D721Med (cell line): ENCODE results near the gene MUC6.
"Not testable (repeated sequence)": the region's sequence is repeated elsewhere in the genome, so short reads cannot be mapped to it uniquely, and the experiment has no call there.

Experiments
- DNase-seq: peaks from one replicate; pipeline ENCODE4 v3.0.0; 2011; ENCODE audit warnings: low spot score; ENCODE audit not compliant: insufficient read length
- FAIRE-seq: peaks from 2 replicates; lab custom pipeline; 2011; peaks lifted over from hg19 to GRCh38; lab: Jason Lieb, UNC
- CTCF ChIP-seq: IDR thresholded peaks from 2 replicates; pipeline ENCODE4 v1.5.1; 2012; ENCODE audit warnings: mild to moderate bottlenecking, control low read depth; ENCODE audit not compliant: insufficient read depth; ENCODE audit errors: missing control alignments

Gene MUC6

GRCh38 chr11:1020211-1020905, 16.2 kb downstream of the MUC6 start:
- no peak for TF ChIP-seq CTCF
- DNase-seq (no peak), FAIRE-seq (no peak)

DNA sequence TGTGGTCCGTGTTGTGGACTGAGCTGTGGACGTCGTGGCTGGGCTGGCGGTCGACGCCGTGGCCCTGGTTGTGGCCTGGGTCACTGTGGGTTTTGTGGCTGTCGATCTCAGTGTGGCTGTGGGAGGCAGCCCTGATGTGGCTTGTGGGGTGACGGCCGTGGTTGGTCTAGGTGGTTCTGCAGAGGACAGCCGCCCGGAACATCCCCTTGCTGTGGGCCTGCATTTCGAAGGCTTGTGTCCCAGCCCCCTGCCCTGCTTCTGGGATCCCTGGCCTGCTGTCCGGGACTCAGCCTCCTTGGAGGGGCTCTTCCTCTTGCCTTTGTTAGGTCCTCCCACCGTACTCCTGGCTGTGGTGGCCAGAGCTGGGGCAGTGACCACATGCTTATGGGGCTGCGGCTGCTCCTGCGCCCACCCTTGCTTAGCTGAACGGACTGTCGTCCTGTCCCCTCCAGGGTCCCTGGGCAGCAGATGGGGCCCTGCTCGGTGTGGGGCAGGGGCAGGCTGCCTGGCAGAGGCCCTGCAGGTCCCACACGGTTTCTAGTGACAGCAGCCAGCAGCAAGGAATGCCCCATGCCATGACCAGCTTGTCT, 17.1 kb downstream of the MUC6 start:
- FAIRE-seq: no peak
- no peak for DNase-seq
- no peak for TF ChIP-seq CTCF

GRCh38 chr11:1018091-1018490, 18.4 kb downstream of the MUC6 start:
- no peak for TF ChIP-seq CTCF
- no peak for DNase-seq
- no peak for FAIRE-seq

DNA sequence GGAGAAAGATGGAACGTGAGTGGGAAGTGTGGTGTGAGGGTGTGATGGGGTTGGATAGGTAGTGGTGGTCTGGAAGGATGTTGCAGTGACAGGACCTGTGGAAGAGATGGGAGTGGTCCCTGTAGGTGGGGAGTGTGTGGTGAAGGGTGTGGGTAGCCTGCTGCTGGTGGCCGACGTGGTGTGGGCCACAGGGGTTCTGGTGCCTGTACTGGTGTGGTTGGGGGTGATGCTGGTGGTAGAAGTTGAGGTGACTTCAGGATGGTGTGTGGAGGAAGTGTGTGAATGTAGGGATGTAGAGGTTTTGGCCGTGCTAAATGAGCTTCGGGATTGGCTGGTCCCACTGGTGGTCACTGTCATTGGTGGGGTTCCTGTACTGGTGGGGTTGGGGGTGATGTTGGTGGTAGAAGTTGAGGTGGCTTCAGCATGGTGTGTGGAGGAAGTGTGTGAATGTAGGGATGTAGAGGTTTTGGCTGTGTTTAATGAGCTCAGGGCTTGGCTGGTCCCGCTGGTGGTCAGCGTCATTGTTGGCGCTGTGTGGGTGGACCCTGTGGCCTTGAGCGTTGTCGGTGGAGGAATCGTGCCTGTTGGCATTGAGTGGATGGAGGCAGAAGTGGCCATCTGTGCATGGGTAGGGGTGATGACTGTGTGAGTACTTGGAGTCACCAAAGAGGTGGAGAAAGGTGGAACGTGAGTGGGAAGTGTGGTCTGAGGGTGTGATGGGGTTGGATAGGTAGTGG, 19.1 kb downstream of the MUC6 start:
- DNase-seq (no peak), FAIRE-seq (no peak)
- TF ChIP-seq CTCF: no peak

- DNase-seq, FAIRE-seq: not testable (repeated sequence)
Observed at GRCh38 chr11:1016610-1017126, 19.9 kb downstream of the MUC6 start.

- DNase-seq (no peak), FAIRE-seq (no peak)
- no peak for TF ChIP-seq CTCF
Observed at GRCh38 chr11:1015826-1016545, 20.5 kb downstream of the MUC6 start.

DNA sequence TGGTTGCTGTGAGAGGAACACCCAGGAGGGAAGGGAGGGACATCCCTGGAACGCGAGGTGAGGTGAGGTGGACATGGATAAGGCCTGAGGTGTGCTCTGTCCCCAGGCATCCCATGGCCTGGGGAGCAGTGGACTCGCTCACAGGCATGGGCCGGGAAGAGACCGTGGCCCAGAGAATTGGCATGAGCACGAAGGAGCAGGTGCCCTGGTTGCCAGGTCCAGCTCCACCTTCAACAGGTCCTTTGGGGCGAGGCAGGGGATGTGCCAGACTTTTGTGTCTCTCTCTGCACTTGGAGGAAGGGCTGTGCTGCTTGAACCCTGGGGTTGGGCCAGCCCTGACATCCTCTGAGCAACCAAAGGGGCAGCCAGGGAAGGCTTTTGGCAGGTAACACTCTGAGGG, 21.5 kb downstream of the MUC6 start:
- FAIRE-seq (no peak), DNase-seq (no peak)
- TF ChIP-seq CTCF: no peak
